Stimulated activated CD4-positive, alpha-beta T cell treated with anti-CD3 and anti-CD28 coated beads, Interleukin-2, amount 100 ng/mL, for 4 hours (primary cell): ENCODE measurements around the gene ESYT2.

Experiments used
- DNase-seq: peaks from one replicate; pipeline ENCODE4 v3.0.0-alpha.2; 2020; ENCODE audit warnings: low read depth

The ESYT2 gene

GRCh38 chr7:158763454-158764033 lies 65.8 kb downstream of the ESYT2 start:
- no peak for DNase-seq

GRCh38 chr7:158761945-158762344 lies 67.4 kb downstream of the ESYT2 start:
- no peak for DNase-seq

- DNase-seq, result no peak
Measured at GRCh38 chr7:158760936-158761335, 68.4 kb downstream of the ESYT2 start.

- no peak for DNase-seq
Measured at GRCh38 chr7:158760445-158760764, 68.9 kb downstream of the ESYT2 start.

- no peak for DNase-seq
Measured at GRCh38 chr7:158759749-158760444, 69.4 kb downstream of the ESYT2 start.

- no peak for DNase-seq
Measured at GRCh38 chr7:158759245-158759614, 70.1 kb downstream of the ESYT2 start.

GRCh38 chr7:158758586-158759244 lies 70.6 kb downstream of the ESYT2 start:
- no peak for DNase-seq

GRCh38 chr7:158757404-158757989 lies 71.8 kb downstream of the ESYT2 start:
- DNase-seq, result no peak

GRCh38 chr7:158754746-158755444 lies 74.4 kb downstream of the ESYT2 start:
- DNase-seq, result no peak

- no peak for DNase-seq
Measured at GRCh38 chr7:158753900-158754299, 75.4 kb downstream of the ESYT2 start.

- no peak for DNase-seq
Measured at GRCh38 chr7:158751751-158752150, 77.6 kb downstream of the ESYT2 start.

- no peak for DNase-seq
Measured at GRCh38 chr7:158751199-158751598, 78.1 kb downstream of the ESYT2 start.

GRCh38 chr7:158750702-158751101 lies 78.6 kb downstream of the ESYT2 start:
- DNase-seq, result no peak

GRCh38 chr7:158749396-158749795 lies 79.9 kb downstream of the ESYT2 start:
- no peak for DNase-seq

- DNase-seq, result no peak
Measured at GRCh38 chr7:158748335-158748734, 81.0 kb downstream of the ESYT2 start.

- no peak for DNase-seq
Measured at GRCh38 chr7:158747408-158747807, 81.9 kb downstream of the ESYT2 start.

- no peak for DNase-seq
Measured at GRCh38 chr7:158746957-158747356, 82.4 kb downstream of the ESYT2 start.

GRCh38 chr7:158745057-158745715 lies 84.1 kb downstream of the ESYT2 start:
- DNase-seq, result no peak

GRCh38 chr7:158744070-158744469 lies 85.2 kb downstream of the ESYT2 start:
- no peak for DNase-seq

- no peak for DNase-seq
Measured at GRCh38 chr7:158743219-158743618, 86.1 kb downstream of the ESYT2 start.

GRCh38 chr7:158742065-158742821 lies 87.1 kb downstream of the ESYT2 start:
- no peak for DNase-seq
